GM18507 (cell line): ENCODE data around the gene USP34.
"Not testable (repeated sequence)": the region's sequence is repeated elsewhere in the genome, so short reads cannot be mapped to it uniquely, and the experiment has no call there.

Experiments used
- DNase-seq: peaks from one replicate; pipeline ENCODE4 v3.0.0; 2011; ENCODE audit warnings: low read depth; ENCODE audit not compliant: insufficient read length; ENCODE audit errors: extremely low spot score
- FAIRE-seq: peaks from 2 replicates; lab custom pipeline; 2011; peaks lifted over from hg19 to GRCh38; lab: Jason Lieb, UNC

USP34 gene

GRCh38 chr2:61177727-61178549 is 292.9 kb downstream of the USP34 start:
- FAIRE-seq = peak; percentile 35
- peak; percentile 8 for DNase-seq

- peak; percentile 76 for FAIRE-seq
- DNase-seq = peak; percentile 96
Measured at GRCh38 chr2:61176755-61177726, 293.8 kb downstream of the USP34 start.

DNA sequence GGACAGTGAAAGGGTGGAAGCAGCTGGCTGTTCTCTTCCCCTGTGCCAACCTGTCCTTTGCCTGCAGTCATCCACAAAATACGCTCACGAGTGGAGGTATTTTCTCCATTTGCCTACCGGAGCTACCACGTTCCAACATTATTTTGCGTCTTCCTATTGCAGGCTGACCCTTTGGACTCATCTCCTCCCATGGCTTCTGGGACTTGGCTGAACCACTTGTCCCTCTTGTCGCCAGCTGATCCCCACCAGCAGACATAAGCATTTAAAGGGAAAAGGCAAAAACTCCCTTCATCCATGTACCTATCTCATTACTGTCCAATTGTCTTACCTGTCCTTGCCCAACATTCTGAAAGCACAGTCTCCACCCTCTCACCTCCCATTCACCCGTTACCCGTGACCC is 295.9 kb downstream of the USP34 start:
- FAIRE-seq = no peak
- no peak for DNase-seq

GRCh38 chr2:61173116-61173515 is 297.8 kb downstream of the USP34 start:
- no peak for DNase-seq

DNA sequence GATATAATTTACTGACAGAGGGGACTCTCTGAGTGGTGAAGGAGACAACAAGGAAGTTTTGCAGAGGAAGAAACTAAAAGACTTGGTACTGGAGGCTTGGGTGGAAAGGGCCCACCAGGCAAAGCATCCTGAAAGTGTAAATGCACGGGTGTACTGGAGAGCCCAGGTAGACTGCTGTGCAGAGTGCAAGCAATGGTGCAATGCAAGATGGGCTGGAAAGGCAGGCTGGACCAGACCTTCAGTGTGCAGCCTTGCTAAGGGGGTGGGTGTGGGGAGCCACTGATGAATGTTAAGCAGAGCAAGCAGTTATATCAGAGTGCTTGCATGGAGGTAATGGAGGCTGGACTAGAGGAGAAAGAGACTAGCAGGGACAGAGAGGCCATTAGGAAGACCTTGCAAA is 298.2 kb downstream of the USP34 start:
- FAIRE-seq (no peak), DNase-seq (no peak)

More at GRCh38 chr2:61173116-61173515, 297.8 kb downstream of the USP34 start:
- no peak for FAIRE-seq

DNA sequence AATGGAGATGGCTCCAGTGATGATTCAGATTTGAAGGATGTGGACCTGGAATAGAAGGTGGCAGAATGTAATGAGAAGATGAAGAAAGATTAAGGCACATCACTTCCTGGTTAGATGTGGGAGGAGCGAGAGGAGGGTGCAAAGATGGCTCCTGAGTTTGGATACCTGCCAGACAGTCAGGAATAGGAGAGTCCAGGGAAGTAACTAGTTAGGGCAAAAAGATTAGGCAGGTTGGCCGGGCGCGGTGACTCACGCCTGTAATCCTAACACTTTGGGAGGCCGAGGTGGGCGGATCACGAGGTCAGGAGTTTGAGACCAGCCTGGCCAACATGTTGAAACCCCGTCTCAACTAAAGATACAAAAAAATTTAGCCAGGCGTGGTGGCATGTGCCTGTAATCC is 303.3 kb downstream of the USP34 start:
- no peak for DNase-seq
- no peak for FAIRE-seq

GRCh38 chr2:61165946-61166345 is 304.9 kb downstream of the USP34 start:
- FAIRE-seq (no peak), DNase-seq (no peak)

DNA sequence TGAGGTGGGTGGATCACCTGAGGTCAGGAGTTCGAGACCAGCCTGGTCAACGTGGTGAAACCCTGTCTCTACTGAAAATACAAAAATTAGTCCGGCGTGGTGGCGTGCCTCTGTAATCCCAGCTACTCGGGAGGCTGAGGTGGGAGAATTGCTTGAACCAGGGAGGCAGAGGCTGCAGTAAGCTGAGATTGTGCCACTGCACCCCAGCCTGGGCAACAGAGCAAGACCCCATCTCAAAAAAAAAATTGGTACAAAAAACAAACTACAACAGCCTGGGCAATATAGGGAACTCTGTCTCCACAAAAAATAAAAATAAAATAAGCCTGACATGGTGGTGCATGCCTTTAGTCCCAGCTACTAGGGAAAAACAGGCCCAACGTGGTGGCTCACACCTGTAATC is 305.8 kb downstream of the USP34 start:
- not testable (repeated sequence) for DNase-seq, FAIRE-seq

DNA sequence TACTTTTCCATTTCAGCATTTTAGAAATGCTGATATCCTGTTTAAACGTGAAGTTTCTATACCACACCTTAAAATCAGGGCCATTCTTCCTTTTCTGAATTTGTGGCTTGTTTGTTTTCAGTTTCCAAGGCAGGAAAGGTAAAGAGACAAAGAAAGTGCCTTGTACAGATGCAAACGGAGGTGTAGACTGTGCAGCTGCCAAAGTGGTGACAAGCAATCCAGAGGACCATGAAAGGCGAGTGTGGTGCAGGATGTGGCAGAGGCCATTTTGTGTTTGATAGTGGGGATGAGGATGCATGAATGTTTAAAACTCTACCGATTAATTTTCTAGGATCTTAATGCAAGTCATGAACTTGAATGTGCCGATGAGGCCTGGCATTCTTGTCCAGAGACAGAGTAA is 308.2 kb downstream of the USP34 start:
- FAIRE-seq (no peak), DNase-seq (no peak)

DNA sequence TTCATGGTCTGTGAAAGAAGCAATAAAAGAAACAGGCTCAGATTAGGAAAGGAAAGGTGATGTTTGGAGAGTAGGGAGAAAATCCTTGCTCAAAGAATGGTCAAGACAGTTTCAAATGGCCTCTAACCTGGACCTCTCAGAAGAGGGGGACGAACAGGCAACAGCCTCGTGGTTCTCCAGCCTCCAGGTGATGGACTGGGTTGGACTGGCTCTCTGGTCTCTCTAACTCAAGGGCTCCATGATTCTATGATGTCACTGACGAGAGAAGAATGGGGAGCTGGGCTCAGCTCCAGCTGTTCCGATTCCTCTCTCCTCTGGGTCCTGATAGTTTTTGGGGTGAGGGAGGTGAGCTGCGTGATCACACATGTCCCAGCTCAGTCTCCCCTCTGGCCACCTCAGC is 309.0 kb downstream of the USP34 start, which contains the start of gene C2orf74:
Gene C2orf74, plus strand, starts transcription at position 301 of the 400 bp plus-strand sequence. CDS start 327 bp downstream, outside the sequence.
- FAIRE-seq (no peak), DNase-seq (no peak)

DNA sequence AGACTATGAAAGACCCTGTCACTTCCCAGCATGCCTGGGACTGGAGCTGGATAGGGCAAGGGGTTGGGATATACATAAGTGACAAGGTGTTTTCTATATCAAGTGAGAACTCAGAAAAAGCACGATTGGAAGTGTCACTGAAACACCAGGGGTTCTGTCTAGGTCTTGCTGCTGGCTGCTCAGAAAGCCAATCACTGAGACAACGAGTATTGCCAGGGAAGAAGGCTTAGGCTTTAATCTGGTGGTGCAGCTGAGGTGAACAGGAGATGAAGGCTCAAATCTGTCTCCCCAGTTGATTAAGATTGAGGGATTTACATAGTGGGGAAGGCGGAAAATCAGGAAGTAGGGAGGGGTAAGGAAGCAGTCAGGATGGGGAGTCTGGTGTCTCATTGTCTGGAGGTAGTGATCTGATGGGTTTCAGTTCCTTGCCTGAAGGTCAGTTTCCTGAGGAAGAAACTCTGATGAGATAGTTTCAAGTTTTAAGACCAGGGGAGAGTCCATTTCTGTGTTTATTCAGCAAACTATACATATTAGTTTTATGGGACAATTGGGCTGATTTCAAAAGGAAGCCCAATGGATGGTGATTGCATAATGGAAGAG is 312.4 kb downstream of the USP34 start:
- no peak for FAIRE-seq
- no peak for DNase-seq

- FAIRE-seq = no peak
- DNase-seq = no peak
Measured at GRCh38 chr2:61157371-61158003, 313.4 kb downstream of the USP34 start.

DNA sequence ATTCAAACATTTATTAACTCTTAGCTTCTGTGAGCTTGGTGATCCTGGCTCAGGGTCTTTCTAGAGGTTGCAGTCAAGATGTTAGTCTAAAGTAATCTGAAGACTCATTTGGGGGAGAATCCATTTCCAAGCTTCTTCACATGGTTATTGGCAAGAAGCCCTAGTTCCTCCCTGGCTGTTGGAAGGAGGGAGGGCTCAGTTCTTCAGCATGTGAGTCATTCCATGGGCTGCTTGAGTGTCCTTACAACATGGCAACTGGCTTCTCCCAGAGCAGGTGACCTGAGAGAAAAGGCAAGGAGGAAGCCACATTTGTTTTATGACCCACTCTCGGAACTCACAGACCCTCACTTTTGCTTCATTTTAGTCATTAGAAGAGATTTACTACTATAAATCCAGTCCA is 319.5 kb downstream of the USP34 start:
- FAIRE-seq = no peak
- no peak for DNase-seq

DNA sequence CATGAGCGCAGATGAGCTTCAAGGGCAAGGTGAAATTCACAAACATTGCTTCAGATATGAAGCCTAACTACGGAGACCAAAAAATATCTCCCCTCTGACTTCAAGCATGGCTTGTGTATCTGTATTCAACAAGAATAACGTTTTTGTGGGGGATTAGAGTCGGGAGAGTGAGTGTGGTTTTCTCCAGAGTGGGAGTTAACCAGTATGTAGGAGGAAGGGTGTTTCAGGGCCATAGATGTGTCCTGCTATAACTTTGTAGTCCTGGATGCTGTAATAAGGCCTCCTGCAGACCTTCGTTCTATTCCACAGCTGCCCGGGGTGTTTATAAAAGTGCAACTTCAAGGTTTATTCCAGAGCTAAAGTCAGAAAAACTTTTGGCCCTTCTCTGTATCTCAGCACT is 321.8 kb downstream of the USP34 start:
- FAIRE-seq (no peak), DNase-seq (no peak)

GRCh38 chr2:61148091-61148490 is 322.8 kb downstream of the USP34 start:
- not testable (repeated sequence) for DNase-seq, FAIRE-seq

DNA sequence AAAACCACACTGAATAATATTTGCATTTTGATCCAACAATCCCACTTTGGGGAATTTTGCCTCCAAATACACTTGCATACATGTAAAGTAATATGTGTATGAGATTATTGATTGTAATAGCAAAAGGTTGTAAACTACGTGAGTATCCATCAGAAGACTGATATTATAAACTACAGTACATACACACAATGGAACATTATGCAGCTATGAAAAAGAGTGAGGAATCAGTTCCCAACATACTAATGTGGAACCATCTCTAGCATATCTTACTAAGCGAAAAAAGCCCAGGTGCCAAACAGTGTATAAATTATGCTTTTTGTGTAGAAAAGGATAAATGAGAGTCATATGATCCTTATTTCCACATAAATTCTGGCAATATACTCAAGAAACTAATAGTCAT is 324.9 kb downstream of the USP34 start:
- FAIRE-seq (no peak), DNase-seq (no peak)

DNA sequence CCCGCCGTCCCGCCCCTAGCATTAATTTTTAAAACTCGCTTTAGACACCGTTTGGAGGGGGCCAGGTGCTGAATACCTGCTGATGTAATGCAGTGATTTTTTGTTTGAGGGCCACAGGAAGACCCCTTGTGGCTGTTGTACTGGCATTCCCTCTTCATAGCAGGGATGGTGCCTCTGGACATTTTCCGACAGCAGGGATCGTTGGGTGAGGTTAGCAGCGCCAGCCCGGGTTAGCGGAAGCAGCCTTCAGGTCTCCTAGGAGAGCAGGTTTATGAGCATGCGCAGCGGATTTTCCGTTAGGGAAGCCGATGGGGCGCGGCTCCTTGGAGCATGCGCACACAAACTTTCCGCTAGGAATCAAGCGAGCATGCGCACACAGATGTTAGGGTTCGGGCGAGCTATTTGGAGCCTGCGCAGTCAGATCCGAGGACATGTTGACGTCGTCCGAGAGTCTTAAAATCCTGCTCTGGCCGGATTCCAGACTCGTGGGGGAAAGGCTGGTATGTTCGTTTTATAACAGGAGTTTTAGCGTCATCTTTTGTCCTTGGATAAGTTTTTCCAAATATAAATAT is 326.1 kb downstream of the USP34 start:
- DNase-seq = peak; percentile 96
- FAIRE-seq = peak; percentile 99

- no peak for DNase-seq
- no peak for FAIRE-seq
Measured at GRCh38 chr2:61141151-61141550, 329.7 kb downstream of the USP34 start.

GRCh38 chr2:61138859-61139258 is 332.0 kb downstream of the USP34 start:
- FAIRE-seq = no peak
- no peak for DNase-seq
